Eye (tissue), 1 donor: Measurements from ENCODE around the gene DUSP7.

Experiments
- DNase-seq: peaks from one replicate; pipeline ENCODE4 v3.0.0-alpha.2; 2015

Gene DUSP7, protein sequence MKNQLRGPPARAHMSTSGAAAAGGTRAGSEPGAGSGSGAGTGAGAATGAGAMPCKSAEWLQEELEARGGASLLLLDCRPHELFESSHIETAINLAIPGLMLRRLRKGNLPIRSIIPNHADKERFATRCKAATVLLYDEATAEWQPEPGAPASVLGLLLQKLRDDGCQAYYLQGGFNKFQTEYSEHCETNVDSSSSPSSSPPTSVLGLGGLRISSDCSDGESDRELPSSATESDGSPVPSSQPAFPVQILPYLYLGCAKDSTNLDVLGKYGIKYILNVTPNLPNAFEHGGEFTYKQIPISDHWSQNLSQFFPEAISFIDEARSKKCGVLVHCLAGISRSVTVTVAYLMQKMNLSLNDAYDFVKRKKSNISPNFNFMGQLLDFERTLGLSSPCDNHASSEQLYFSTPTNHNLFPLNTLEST

DNA sequence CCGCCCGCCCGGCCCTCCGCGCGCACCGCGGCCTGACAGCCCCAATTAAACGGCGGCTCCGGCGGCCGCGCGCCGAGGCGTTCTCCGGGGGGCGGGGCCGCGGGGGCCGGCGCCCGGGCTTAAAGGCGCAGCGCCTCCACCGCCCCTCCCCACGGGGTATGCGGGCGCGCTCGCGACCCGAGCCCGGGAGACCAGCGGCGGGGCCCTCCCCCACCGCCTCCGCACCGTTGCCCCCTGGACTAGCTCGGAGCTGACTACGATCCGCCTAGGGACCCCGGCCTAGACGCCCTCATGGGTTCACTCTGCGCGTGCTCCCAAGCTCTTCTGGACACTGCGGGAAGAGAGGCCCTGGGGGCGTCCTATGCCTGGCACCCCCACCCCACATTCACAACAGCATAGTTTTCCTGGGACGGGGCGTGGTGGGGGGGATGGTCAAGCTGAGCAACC lies at the start of gene DUSP7:
Gene DUSP7, minus strand, starts transcription at position 51 of the 447 bp plus-strand sequence. CDS start 205 bp downstream, outside the sequence.
- peak; percentile 92 for DNase-seq

DNA sequence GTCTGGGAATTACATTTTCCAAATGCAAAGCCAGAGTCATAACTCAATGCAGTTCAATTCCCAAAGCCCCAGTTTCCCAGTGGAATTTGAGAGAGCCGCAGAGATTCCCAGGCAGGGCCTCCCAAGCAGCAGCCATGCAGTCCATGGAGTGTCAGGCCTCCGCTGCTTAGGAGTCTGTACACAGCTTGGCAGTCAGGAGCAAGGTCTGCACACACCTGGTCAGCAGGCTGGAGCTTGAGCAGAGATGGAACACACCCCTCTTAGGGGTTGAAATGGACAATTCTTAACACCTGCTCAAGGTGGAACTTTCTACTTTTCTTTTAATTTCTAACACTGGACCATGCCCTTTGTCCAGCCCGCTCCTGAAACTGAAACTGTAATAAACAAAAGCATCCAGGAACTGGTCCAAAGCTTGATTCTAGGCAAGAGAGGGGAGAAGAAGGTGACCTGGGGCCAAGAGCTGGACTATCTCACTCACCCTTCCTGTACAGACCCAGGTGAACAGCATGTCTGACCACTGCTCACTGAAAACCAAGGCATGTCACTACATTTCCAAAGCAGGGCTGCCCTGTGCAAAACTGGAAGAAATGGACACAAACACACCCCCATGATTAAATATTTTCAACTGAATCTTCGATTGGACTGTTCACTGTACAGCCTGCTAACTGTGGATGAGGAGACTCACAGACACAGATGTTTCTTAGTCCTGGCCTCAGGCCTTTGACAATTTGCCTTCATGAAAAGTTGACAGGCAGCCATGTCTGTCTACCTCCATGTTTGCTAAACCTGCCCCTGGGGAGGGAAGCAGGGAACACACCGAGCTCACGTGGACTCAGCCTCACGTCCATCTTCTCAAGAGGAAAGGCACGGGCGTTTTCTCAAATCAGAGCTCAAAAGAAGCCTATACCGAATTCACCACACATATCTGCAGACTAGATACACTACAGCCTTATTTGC lies 48.6 kb upstream of the DUSP7 start:
- no peak for DNase-seq

DNA sequence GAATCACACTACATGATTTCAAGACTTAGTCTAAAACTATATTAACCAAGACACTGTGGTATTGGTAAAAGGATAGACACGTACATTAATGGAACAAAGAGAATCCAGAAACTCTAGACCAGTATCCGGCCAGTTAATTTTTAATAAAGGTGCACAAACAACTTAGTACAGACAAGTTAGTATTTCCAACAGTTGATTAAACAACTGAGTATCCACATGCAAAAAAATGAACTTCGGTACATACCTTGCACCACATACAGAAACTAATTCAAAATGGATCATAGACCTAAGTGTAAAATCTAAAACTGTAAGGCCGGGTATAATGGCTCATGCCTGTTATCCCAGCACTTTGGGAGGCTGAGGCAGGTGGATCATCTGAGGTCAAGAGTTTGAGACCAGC lies 46.6 kb upstream of the DUSP7 start:
- no peak for DNase-seq

DNA sequence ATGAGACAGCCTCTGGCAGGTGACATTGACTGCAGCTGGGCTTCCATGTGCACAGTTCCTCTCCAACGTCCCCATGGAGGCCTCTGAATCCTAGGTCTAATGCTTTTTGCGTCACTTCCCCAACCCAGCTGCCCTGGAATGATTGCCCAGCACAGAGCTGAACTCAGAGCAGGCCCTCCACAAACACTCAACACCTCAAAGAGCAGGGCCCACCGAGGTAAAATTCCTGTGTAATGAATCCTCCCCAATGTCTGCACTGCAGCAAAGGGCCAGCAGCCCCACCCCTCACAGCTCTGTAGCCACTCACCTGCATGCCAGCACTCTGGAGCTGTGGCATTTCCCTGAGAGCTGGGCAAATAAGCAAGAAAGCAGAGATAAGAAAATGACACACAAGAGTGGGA lies 42.6 kb upstream of the DUSP7 start:
- DNase-seq, result no peak

DNA sequence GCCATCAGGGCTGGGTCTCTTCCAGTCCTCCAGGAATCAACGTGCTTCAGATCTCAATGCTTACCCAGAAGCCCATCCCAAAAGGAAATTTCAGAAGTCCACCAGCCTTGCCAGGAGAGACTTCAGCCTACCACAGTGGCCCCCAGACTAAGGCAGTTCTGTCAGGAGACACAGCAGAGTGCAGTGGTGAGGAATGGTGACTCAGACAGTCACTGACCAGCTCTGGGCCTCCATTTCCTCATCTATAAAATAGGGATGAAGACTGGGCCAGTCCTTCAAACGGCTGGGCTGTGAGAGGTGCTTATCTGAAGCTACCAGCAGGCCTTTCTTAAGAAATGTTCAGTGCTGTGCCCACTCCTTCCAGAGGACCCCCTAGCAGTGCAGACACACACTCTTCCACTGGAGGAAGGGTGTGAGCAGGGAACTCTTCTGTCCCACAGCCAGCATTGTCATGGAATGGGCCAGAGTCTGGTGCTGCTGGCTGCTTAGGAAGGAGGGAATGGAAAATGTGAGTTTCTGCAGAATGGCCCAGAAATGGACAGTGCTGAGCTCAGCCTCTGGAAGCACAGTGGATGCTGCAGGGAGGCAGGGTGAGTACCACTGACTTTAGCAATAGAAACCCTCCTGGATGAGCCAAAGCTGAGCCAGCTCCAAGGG lies 41.6 kb upstream of the DUSP7 start:
- no peak for DNase-seq

DNA sequence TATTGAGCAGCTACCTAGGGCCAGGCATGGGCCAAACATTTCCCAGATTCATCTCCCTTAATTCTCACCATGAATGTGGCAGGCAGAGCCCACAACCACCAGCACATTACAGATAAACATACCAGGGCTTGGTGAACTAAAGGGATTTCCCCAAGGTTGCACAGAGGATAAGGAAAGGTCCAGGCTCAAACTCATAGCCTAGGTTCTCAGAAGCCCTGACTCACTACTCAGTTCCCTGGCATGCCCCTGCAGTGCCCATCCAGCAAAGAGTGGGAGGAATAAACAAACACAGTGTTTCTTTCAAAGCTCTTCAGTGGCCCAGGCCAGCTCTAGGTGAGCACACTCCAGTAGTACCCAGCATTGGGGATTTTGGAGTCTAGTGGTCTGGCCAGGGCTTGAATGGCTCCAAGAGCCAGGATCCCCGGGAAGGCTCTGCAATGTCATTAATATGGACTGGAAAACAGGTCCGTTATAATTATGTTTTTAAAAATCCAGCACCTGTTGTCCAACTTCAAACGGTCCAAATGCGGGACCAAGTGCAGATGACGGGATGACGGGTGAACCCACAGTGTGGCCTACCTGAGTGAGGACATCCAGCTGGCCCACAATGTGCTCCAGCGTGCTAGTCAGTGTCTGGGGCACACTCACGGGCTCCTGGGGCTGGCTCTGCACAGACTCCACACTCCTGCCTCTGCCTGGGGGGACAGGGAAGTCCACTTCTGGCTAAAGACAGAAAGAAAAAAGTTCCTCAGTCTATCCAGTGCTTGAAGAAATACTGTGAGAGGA lies 39.8 kb upstream of the DUSP7 start:
- no peak for DNase-seq

DNA sequence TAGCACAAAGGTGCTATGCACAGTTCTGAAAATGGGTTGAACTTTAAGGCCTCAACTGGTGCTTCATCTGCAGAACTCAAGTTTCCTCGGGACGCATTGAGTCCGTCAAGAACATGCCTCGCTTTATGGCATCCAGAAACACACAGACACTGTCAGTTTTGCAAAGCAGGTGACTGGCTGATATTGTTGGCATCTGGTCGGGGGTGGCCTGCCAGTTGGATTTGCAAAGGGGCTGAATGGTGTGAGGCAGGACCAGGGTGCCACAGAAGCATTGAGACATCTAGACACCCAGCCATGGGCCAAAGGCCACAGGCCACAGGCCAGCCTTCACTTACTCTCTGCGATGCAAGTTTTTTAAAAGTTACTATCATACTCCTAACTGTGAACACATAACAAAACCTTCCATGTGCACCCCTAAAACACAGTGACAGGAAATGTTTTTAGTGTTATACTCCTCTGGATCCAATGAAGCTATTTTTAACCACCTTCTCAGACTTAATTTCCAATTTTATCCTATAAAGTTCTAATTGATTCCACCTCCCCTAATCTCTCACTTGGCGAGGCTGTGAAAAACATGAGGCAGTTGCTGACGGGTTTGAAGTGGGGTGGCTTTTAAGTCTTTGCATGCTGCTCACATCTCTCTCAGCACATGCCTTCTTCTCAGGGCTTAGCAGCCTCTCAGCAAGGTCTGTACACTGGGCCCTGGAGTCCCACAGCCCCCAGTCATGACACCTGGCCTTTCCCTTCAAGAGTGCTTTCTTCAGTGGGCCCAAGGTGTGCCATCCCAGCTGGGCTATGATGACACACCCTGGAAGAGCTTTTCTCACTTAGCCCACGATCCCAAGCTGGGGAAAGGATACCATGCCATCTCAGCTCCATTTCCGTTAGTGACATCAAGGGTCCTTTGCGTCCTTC lies 38.5 kb upstream of the DUSP7 start:
- no peak for DNase-seq

DNA sequence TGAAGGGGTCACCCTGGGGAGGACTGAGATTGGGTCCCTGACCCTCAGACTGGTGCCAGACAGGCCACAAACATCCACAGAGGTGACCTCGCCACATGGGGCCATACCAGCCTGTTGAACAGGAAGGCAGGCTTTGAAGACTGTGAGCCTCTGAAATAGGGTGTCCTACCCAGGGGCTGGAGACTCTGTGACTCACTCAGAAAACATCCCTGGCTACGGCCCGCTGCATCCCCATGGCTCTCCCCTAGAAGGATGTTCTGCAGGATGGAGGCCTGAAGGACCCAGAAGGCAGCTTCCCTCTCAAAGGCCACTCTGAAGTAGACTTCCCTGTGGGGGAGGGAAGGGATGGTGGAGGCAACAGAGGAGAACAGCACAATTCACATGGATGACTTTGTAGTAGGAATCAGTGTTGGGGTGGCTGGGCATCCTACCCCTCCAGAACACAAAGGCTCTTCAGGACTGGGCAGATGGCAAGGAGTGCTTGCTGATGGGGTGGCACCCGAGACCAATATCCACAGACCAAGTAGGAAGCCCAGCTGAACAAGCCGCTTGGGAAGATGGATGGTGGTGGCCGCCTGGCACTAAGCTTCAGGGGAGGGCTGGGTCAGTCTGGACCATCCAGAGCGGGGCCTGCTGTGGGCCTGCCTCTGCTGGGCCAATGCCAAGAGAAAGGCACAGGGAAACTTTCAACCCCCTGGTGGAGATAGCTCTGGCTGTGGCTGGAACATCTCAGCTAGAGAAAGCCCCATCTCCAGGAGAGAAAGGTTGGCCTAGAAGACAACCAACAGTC lies 37.6 kb upstream of the DUSP7 start:
- DNase-seq, result no peak

DNA sequence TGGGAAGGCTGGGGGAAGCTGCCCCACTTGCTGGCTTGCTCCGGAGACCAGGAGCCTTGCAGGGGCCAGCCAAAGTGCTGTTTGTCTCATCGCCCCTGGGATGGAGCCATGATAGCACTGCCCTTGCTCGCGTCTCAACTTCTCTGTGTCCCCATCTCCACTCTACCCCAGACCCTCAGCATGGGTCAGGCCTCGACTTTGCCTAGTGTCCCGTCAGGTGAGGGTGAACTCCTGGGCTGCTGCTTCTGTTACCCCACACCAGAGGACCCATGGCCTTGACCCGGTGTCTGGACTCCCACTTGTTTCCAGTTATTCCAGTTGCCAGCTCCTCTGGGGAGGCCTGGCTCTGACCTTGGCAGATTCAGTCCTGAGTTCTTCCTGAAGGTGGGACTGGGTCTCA lies 36.5 kb upstream of the DUSP7 start:
- DNase-seq, result no peak

DNA sequence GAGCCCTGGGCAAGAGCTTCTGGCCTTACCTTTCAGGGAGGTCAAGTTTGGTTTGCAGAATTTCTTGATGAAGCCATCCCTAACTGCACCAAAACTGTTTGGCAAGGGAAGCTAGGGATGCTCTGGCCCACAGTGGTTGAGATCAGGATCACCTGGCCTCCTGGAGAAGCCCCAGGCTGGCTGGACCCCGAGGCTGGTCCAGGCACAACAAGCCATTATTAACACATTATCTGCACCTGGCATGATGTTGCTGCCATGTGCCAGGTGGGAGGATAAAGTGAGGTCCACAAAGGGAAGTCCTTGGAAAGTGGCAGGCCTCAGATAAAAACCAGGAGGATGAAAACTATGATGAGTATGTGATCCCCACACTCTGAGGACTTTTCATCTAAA lies 35.9 kb upstream of the DUSP7 start:
- no peak for DNase-seq

DNA sequence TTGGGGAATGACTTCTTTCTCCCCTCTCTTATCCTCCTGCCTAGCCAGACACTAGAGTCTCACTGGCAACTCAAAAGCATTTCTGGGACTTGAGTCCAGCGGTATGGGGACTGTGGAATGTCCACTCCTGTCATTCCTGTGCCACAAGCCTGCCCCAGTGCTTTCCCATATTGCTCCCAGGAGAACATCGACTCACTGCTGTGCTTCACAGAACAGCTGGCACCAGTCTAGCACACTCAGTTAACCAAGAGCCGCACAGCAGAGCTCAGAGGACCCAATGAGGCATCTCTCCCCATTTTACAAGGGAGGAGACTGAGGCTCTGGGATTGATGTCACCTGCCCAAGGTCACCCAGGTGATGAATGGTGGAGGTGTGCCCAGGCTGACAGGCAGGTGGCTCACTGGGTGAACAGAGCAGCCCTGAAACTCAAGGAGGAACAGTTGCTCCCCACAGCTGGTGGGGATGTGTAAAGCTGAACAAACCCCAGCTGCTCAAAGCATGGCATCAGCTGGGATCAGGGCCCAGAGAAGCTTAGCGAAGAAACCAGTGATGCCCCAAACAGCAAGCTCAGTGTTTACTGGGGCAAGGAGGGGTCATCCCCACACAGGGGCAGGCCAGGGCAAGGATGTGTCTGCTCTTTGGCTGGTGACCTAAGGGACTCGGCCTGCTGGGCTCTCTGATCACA lies 35.4 kb upstream of the DUSP7 start:
- DNase-seq, result peak; percentile 50

DNA sequence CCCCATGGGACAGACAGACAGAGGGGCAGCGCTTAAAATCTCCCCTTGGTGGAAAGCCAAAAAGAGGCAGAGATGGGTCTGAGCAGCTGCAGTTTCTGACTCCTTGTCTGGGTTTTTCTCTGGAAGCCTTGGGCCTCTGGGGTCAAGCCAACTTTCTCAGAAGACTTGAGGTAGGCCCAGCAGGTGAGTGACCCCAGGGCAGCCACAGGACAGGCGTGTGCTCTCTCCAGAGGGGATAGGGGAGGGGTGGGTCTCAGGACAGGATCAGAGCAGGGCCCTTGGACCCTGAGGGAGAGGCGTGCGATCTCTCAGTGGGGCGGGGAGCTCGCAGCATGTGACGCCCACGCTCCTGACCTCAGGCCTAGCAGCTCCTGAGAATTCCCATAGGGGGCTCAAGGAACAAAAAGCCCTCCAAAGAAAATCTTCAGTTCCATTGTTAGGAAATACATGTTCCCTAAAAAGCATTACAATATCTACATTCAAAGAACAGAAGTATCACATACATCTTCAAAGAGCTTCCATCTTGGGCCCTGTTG lies 34.6 kb upstream of the DUSP7 start:
- DNase-seq, result no peak

DNA sequence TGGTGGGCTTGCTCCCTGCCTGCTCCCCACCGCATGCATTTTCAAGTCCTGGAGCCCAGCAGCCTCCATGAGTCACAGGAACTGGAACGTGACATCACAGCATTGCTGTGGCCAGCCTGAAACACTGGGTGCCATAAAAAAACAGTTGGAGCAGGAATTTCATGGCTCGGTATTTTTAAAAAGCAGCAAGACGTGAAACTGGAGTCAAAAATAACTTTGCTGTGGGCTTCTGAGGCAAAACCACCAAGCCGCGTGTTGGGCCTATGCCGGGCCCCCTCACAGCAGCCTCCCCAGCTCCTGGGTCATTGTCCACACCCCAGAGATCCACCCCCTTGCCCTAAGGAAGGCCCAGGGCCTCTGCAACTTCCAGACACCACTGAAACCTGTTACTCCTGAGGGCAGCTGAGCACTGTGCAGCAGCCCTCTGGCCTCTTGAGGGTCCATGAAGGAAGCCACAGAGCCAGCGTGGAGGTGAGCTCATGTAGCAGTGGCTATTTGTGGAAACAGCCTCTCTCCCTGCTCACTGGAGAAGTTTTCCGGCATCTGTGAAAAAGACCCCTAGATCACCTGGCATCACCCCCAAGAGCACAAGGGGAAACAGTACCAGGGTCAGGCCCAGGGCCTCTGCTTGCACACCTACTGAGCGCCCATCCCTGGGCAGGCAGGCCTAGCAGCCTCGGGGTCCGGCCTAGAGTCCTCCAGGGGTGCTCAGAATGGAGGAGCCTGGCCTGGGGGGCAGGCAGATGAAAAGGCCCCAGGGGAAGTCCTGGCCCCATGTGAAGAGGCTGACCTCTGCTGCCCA lies 34.0 kb upstream of the DUSP7 start:
- DNase-seq, result peak; percentile 38

DNA sequence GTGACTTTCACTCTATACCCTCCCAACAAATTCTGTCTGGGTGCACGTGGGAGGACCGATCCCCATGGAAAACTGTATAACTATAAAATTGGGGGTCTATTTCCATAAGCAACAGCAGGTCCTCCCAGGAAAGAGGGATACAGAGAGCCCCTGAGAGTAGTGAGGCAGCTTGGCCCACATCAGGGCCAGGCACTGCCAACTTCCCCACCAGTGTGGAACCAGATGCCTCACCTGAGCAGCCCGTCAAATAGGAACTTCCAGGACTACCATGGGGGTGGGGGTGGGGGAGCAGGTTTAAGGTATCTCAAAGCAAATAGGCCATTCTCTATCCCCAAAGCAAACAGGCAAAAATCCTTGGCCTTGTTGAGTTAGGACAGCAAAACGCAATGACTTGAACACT lies 33.3 kb upstream of the DUSP7 start:
- no peak for DNase-seq

DNA sequence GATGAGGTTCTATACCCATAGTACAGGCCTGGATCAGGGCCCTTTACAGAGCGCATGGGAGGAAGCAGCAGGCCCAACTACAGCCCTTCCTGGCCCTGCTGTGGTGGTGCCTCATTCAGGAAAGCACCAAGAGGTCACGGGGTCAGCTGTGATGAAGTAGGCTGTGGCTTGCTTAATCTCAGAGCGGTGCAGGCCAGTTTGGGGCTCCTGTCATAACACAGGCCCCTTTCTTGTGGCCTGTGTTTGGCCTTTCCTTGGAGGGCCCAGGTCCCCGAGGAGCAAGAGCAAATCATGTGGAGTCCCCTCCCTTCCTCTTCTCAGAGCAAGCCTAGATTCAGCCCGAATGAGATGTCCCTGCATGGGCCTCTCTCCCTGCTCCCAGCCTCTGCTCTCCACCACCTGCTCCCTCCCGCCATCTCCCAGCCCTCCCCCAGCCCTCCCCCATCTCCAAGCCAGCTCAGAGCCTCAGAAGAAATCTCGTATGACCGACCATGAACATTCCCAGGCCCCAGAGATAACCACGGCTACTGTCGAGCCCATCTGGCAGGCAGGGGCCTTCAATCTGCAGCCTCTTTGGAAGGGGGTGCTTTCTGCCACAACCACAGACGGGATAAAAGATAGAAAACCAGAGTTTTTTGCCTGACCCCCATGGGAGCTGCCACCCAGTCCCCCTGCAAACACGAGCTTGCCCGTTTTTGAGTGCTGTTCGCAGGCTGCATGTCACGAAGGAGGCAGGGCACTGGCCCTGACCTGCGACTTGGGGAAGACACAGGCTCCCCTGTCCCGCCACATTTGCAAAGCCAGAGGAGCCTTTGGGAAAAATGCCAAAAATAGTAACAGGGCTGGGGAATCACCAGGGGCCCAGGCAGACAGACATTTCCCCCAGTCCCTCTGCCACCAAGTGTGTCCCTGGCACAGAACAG lies 32.3 kb upstream of the DUSP7 start:
- peak; percentile 83 for DNase-seq

DNA sequence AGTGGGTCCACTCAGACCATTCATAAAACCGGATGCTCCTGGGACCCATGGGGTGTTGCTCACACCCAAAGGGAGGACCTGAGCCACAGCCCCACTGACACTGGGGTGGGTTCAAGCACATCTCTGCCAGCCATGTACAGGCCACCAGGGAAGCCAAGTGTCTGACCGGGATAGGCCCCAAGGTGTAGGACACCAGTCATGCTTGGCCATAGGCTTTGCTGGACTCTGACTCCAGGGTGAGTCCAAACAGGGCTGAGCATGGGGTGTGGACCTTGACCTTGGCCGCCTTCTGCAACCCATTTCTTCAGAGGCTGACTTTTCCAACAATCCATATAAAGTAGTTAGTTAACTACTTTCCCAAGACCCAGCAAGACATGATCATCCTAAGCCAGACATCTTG lies 31.4 kb upstream of the DUSP7 start:
- DNase-seq, result no peak

DNA sequence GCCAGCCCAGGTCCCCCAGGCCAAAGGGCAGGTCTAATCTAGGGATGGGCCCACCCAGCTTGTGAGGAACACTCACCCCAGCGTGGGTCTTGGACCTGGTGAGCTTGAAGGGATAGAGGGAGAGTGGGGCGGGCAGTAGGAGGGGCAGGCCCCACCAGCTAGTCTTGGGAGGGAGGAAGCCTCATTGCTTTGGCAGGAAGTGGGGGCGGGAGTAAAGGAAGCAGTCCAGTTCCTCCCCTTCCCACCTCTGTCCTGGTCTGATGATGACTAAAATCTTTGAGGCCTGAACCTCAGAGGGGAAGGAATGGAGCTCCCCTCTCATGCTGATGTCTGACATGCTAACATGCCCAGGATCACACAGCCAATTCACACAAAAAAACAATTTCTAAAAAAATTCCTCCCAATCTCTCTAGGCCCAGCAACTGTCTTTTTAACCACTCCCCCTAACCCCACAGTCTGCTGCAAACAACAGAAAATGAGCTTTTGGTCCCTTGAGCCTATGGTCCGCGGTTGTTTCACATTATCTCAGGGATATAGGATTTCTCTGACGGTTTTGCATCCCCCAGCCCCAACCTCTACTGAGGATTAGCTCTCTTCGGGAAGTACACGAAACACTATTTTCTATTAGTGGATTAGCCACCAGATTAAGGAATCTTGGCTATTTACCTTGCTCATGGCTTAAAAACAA lies 30.7 kb upstream of the DUSP7 start:
- DNase-seq, result peak; percentile 55
